Fibroblast of mammary gland (primary cell): ENCODE measurements around the gene OPCML.
A peak's percentile ranks its signal among the peaks of the same experiment; 100 is the strongest.

Source experiments
- DNase-seq: peaks from one replicate; pipeline ENCODE4 v3.0.0-alpha.2; 2010; ENCODE audit warnings: low read depth
- H3K4me3 ChIP-seq: 2 replicates; pipeline ENCODE4 v1.5.1; 2011; ENCODE audit warnings: low read depth, mild to moderate bottlenecking, low read length, moderate library complexity; ENCODE audit not compliant: control insufficient read depth
- CTCF ChIP-seq: conservative IDR thresholded peaks from 2 replicates; pipeline ENCODE4 v1.5.1; 2011; ENCODE audit warnings: low read depth, low read length, inconsistent platforms; ENCODE audit not compliant: control insufficient read depth, insufficient read depth

OPCML gene

DNA sequence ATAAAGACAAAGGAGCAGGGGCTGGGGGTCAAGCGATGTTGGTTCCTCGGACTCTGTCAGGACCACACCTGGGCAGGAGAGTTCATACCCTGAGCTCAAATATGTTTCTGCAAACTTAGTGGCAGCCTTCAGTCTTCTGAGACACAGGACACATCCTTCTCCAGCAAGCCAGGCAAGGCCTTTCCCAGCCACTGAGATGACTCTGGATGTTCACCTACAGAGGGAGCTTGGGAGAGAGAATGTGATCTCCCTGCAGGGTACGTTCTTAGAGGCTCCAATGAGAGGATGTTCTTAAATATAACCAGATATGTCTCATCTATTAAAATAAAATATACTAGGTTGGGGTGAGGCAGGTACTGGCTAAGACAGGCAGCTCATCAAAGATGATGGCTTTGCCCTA lies 461.5 kb downstream of the OPCML start:
- no peak overlapping the region for H3K4me3 ChIP-seq
- TF ChIP-seq CTCF = no peak
- no peak for DNase-seq

DNA sequence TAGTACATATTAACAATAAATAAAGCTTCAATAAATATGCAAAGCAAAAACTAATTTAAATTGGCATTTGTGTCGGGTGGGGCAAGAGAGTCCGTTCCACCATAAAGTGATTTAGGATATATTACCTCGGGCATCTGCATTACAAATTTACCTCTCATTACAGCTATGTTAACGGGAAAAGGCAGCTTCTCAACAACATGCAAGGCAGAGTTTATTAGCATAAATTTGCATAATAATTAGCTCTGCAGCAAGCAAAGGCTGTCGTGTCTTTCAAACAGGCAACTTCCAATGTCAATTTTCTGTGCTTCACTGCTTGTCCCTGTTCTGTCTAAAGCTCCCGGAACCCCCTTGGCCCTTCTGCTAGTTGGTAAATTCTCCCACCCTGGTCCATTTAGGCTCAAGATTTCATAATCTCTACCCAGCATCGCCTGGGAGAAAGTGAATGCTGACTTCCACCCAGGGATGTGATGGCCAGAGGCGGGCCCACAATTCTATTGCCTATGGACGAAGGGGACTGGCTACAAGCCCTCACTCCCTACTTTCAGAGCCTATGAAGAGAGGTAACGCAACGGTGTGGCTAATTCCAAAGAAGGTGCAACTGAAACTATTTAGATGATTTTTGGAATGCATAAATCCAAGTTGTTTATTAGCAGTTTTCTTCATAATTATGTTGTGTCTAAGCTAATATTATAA lies 462.1 kb downstream of the OPCML start:
- H3K4me3 ChIP-seq = no peak overlapping the region
- no peak for TF ChIP-seq CTCF
- no peak for DNase-seq

- no peak for DNase-seq
- no peak overlapping the region for H3K4me3 ChIP-seq
- TF ChIP-seq CTCF = no peak
Observed at GRCh38 chr11:133065847-133066485, 466.3 kb downstream of the OPCML start.

GRCh38 chr11:133064961-133065360 lies 467.3 kb downstream of the OPCML start:
- no peak overlapping the region for H3K4me3 ChIP-seq
- no peak for TF ChIP-seq CTCF
- no peak for DNase-seq

GRCh38 chr11:133064152-133064877 lies 468.0 kb downstream of the OPCML start:
- TF ChIP-seq CTCF = no peak
- peak; percentile 9 for DNase-seq
- H3K4me3 ChIP-seq = peak overlapping the region; percentile 25

DNA sequence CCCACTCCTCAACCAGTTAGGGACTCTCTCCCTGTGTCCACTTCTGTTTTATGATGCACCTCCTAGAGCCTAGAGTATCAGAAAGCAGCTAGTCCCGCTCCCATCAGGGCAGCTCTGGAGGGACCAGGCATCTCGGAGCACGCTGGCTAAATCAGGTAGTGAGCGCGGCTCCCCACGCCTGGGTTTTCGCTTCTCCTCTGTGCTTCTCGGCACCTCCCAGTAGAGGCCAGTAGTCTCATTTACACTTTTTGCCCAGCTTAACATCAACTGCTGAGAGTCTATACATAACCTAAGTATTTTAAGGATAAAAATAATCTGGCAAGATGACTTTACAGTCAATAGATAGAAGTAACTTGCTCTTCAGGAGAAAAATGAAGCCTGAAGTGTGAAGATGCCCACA lies 473.8 kb downstream of the OPCML start:
- DNase-seq = no peak
- TF ChIP-seq CTCF = no peak
- H3K4me3 ChIP-seq = no peak overlapping the region
